Subcutaneous abdominal adipose tissue (tissue), 5 donors: Measurements from ENCODE around the gene ZEB2.

Experiments
- H3K27ac ChIP-seq: one replicate; pipeline ENCODE4 v1.7.0; 2013; ENCODE audit warnings: low read depth, mild to moderate bottlenecking, inconsistent platforms, low read length, moderate library complexity
- H3K27me3 ChIP-seq, 5 donors: one replicate each; pipeline ENCODE4 v1.7.0; 2013; ENCODE audit warnings: low read length in 5 of 5, inconsistent platforms in 1 of 5; ENCODE audit not compliant: control insufficient read depth in 5 of 5, insufficient read depth in 4 of 5
- H3K36me3 ChIP-seq, 5 donors: one replicate each; pipeline ENCODE4 v1.7.0; 2013; ENCODE audit warnings: low read length in 5 of 5; ENCODE audit not compliant: control insufficient read depth in 5 of 5, insufficient read depth in 5 of 5
- H3K4me1 ChIP-seq, 5 donors: one replicate each; pipeline ENCODE4 v1.7.0; 2013; ENCODE audit warnings: low read length in 5 of 5, mild to moderate bottlenecking in 3 of 5, moderate library complexity in 1 of 5; ENCODE audit not compliant: control insufficient read depth in 5 of 5, insufficient read depth in 5 of 5
- H3K4me3 ChIP-seq, 5 donors: one replicate each; pipeline ENCODE4 v1.7.0; 2013; ENCODE audit warnings: low read length in 5 of 5, low read depth in 1 of 5
- H3K9ac ChIP-seq, 5 donors: one replicate each; pipeline ENCODE4 v1.7.0; 2013; ENCODE audit warnings: low read length in 5 of 5, mild to moderate bottlenecking in 4 of 5, moderate library complexity in 3 of 5
- H3K9me3 ChIP-seq, 5 donors: one replicate each; pipeline ENCODE4 v1.7.0; 2013; ENCODE audit warnings: low read length in 5 of 5; ENCODE audit not compliant: control insufficient read depth in 5 of 5
- donor health status: healthy.
- donor health status: healthy.
- donor health status: healthy.
- donor health status: healthy.
- donor health status: healthy.

ZEB2 gene

DNA sequence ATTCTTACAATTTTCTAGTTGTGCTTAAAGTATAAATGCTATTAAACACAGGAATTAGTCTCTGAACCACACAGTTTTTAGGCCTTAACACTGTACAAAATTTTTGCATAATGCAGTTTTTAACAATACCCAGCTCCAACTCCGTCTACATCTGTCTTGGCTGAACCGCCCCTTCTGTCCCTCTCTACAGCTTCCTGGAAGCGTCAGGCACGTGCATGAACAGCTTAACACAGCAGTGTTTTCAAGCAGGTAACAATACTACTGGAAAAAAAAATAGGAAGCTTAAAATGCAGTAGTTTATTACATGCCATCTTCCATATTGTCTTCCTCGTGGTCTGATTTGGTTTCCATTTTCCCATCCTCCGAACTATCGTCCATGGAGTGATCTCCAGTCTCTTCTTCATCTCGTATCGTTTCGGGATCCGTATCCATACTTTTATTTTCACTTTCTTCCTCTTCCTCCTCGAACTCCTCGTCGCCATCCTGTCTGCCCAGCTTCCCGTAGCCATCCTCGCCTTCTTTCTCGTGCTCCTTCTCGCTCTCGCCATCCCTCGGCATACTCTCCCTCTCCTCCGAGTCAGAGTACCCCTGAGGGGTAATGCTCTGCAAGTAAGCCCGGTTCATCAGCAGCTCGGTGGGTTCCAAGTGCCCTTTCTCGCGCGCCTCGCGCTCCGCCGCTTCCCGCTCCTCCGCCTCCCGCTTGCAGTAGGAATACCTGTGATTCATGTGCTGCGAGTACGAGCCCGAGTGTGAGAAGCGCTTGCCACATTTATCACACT, 130.6 kb downstream of the ZEB2 start:
- Histone ChIP-seq H3K9ac (no peak overlapping the region), H3K9me3 (no peaks in the 10 kb centered on the region), H3K27me3 (no peaks in the 10 kb centered on the region), H3K36me3 (peaks cover 19 to 63% (median 55%) of the 10 kb centered on the region in 5 donors), H3K27ac (no peak overlapping the region), H3K4me1 (peaks cover 0 to 4% (median 0%) of the 10 kb centered on the region in 5 donors), H3K4me3 (peak overlapping the region in 2 of 5 donors; percentile 23 to 27)

DNA sequence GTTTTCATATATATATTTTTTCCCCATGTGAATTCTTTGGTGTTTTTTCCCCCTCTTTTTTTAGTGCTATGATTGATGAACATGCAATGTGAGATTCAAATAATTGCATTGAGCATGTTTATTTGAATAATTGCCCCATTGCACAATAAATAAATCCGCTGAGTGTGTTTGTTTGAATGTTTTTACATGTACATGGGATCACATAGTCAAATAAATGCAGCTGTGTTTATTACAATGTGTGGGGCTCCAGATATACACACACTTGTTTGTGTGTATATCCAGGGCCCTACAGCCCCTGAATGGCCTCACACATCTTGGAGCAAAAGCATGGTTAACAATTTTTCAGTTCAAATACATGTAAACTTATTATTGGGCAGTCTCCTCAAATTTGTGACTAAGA, 134.5 kb downstream of the ZEB2 start:
- no peak overlapping the region for H3K4me3 ChIP-seq
- H3K4me1 ChIP-seq, result peaks cover 0 to 4% (median 0%) of the 10 kb centered on the region in 5 donors
- H3K9ac ChIP-seq, result no peak overlapping the region
- no peak overlapping the region for H3K27ac ChIP-seq
- H3K27me3 ChIP-seq, result no peaks in the 10 kb centered on the region
- no peaks in the 10 kb centered on the region for H3K9me3 ChIP-seq
- peaks cover 13 to 31% (median 23%) of the 10 kb centered on the region in 5 donors for H3K36me3 ChIP-seq

DNA sequence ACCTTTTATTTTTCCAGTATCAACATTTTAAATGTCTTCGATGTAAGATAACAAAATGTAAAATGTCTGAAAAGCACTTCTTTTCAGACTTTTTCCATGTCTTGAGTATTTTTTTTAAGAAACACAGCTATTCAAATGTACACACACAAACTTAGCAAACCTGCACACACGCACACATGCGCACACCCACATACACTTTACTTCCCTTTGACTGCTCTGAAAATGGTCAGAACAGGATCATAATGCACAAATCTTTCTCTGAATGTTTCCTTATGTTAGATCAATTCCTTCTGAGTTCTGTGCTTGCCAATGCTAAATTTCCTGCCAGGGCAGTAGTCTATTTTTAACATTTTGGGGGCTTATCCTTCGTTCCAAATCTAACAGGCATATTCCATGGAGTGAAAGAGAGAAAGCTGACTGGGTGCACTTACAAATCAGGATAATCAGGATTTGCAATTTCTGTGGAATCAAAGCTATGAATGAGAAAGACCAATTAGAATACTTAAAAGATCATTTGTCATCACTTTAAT, 136.3 kb downstream of the ZEB2 start:
- Histone ChIP-seq H3K9ac (no peak overlapping the region), H3K9me3 (no peaks in the 10 kb centered on the region), H3K36me3 (peaks cover 0 to 16% (median 9%) of the 10 kb centered on the region in 5 donors), H3K27me3 (no peaks in the 10 kb centered on the region), H3K4me1 (peaks cover 0 to 3% (median 0%) of the 10 kb centered on the region in 5 donors), H3K4me3 (no peak overlapping the region), H3K27ac (no peak overlapping the region)

DNA sequence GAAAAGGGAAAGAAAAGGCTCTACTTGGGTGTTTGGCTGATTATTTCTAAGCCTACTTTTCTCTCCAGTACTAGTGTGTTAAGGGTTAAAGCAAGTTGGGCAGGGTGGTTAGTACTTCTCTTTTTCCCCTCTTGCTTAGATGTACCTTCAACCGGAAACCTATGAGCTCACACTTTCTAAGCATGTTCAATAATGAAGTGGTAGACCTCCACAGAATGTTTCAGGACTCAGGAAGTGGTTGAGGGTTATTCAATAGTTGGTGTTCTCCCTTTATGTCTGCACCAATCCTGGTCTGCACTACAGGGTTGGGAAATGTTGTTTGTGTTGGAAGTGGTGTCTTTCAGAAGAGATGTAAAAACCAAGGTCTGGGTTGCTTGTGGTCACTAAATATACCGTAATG, 137.1 kb downstream of the ZEB2 start:
- Histone ChIP-seq H3K27ac (no peak overlapping the region), H3K4me3 (no peak overlapping the region), H3K4me1 (peaks cover 0 to 10% (median 2%) of the 10 kb centered on the region in 5 donors), H3K9ac (no peak overlapping the region), H3K27me3 (no peaks in the 10 kb centered on the region), H3K9me3 (no peaks in the 10 kb centered on the region), H3K36me3 (peaks cover 0 to 12% (median 7%) of the 10 kb centered on the region in 5 donors)

- Histone ChIP-seq H3K27me3 (no peaks in the 10 kb centered on the region), H3K9me3 (no peaks in the 10 kb centered on the region), H3K36me3 (peaks cover 0 to 12% (median 7%) of the 10 kb centered on the region in 5 donors), H3K4me1 (peaks cover 0 to 13% (median 7%) of the 10 kb centered on the region in 5 donors), H3K4me3 (no peak overlapping the region), H3K9ac (no peak overlapping the region), H3K27ac (no peak overlapping the region)
These were observed 138.2 kb downstream of the ZEB2 start for GRCh38 chr2:144381716-144382115.

DNA sequence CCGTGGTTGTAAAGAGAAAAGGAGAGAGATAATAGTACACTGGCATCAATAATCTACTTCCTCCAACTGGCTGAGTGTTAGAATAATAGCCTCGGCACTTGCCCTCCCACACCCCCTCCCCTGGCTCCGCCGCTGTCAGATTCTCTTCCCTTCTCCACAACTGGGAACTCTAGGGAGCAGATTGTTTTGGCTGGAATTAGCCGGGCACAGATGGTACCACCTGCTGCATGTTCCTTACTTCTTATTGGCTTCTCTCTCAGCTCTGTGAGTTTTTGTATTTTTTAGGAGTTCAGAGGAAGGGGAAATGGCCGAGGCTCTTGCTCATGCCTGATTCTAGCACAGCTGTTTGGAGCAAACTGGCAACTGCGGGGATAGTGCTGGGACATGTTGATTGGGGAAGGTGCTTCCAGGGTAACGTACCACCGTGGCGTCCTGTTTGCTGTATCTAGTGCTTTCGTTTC, 140.0 kb downstream of the ZEB2 start:
- Histone ChIP-seq H3K27me3 (no peaks in the 10 kb centered on the region), H3K27ac (no peak overlapping the region), H3K4me1 (peaks cover 0 to 15% (median 8%) of the 10 kb centered on the region in 5 donors), H3K36me3 (no peaks in the 10 kb centered on the region), H3K4me3 (no peak overlapping the region), H3K9ac (no peak overlapping the region), H3K9me3 (no peaks in the 10 kb centered on the region)

GRCh38 chr2:144378551-144378950, 141.4 kb downstream of the ZEB2 start:
- no peak overlapping the region for H3K27ac ChIP-seq
- no peaks in the 10 kb centered on the region for H3K9me3 ChIP-seq
- no peak overlapping the region for H3K4me3 ChIP-seq
- H3K27me3 ChIP-seq, result no peaks in the 10 kb centered on the region
- peaks cover 0 to 24% (median 8%) of the 10 kb centered on the region in 5 donors for H3K4me1 ChIP-seq
- no peaks in the 10 kb centered on the region for H3K36me3 ChIP-seq
- no peak overlapping the region for H3K9ac ChIP-seq

GRCh38 chr2:144377914-144378313, 142.0 kb downstream of the ZEB2 start:
- no peak overlapping the region for H3K27ac ChIP-seq
- H3K4me3 ChIP-seq, result no peak overlapping the region
- H3K4me1 ChIP-seq, result peaks cover 0 to 30% (median 13%) of the 10 kb centered on the region in 5 donors

GRCh38 chr2:144376926-144377325, 143.0 kb downstream of the ZEB2 start:
- Histone ChIP-seq H3K9ac (no peak overlapping the region), H3K27me3 (no peaks in the 10 kb centered on the region), H3K4me1 (peaks cover 0 to 36% (median 18%) of the 10 kb centered on the region in 5 donors), H3K27ac (no peak overlapping the region), H3K4me3 (no peak overlapping the region), H3K9me3 (no peaks in the 10 kb centered on the region), H3K36me3 (no peaks in the 10 kb centered on the region)

More at GRCh38 chr2:144377914-144378313, 142.0 kb downstream of the ZEB2 start:
- Histone ChIP-seq H3K27me3 (no peaks in the 10 kb centered on the region), H3K9me3 (no peaks in the 10 kb centered on the region), H3K9ac (no peak overlapping the region), H3K36me3 (no peaks in the 10 kb centered on the region)

- no peaks in the 10 kb centered on the region for H3K27me3 ChIP-seq
- H3K4me1 ChIP-seq, result peaks cover 0 to 36% (median 18%) of the 10 kb centered on the region in 5 donors
- H3K9ac ChIP-seq, result no peak overlapping the region
- no peaks in the 10 kb centered on the region for H3K36me3 ChIP-seq
- no peak overlapping the region for H3K4me3 ChIP-seq
- H3K9me3 ChIP-seq, result no peaks in the 10 kb centered on the region
- H3K27ac ChIP-seq, result no peak overlapping the region
These were observed 143.5 kb downstream of the ZEB2 start for GRCh38 chr2:144376460-144376859.
